LoVo (cell line): Measurements from ENCODE around the gene FYB1.

ENCODE experiments used
- DNase-seq: peaks from one replicate; pipeline ENCODE4 v3.0.0-alpha.2; 2016; ENCODE audit warnings: low spot score

The FYB1 gene

GRCh38 chr5:39160576-39161213 lies 58.7 kb downstream of the FYB1 start:
- no peak for DNase-seq

- DNase-seq: no peak
Measured at GRCh38 chr5:39159811-39160490, 59.4 kb downstream of the FYB1 start.

- DNase-seq: no peak
Measured at GRCh38 chr5:39158786-39159185, 60.6 kb downstream of the FYB1 start.

GRCh38 chr5:39158127-39158593 lies 61.2 kb downstream of the FYB1 start:
- no peak for DNase-seq

GRCh38 chr5:39157701-39158100 lies 61.7 kb downstream of the FYB1 start:
- DNase-seq: no peak

GRCh38 chr5:39156082-39156481 lies 63.3 kb downstream of the FYB1 start:
- DNase-seq: no peak

GRCh38 chr5:39151745-39152144 lies 67.6 kb downstream of the FYB1 start:
- DNase-seq: no peak

GRCh38 chr5:39149966-39150365 lies 69.4 kb downstream of the FYB1 start:
- no peak for DNase-seq

GRCh38 chr5:39148983-39149534 lies 70.3 kb downstream of the FYB1 start:
- DNase-seq: no peak

- no peak for DNase-seq
Measured at GRCh38 chr5:39146831-39147540, 72.4 kb downstream of the FYB1 start.

GRCh38 chr5:39143151-39143860 lies 76.1 kb downstream of the FYB1 start:
- no peak for DNase-seq

GRCh38 chr5:39140558-39141168 lies 78.7 kb downstream of the FYB1 start:
- no peak for DNase-seq

GRCh38 chr5:39138892-39139291 lies 80.5 kb downstream of the FYB1 start:
- no peak for DNase-seq

GRCh38 chr5:39137819-39138451 lies 81.4 kb downstream of the FYB1 start:
- DNase-seq: no peak

GRCh38 chr5:39137391-39137790 lies 82.0 kb downstream of the FYB1 start:
- DNase-seq: no peak

- no peak for DNase-seq
Measured at GRCh38 chr5:39132792-39133191, 86.6 kb downstream of the FYB1 start.

- DNase-seq: no peak
Measured at GRCh38 chr5:39132128-39132447, 87.3 kb downstream of the FYB1 start.

GRCh38 chr5:39131210-39132127 lies 87.9 kb downstream of the FYB1 start:
- DNase-seq: no peak

GRCh38 chr5:39130716-39131115 lies 88.6 kb downstream of the FYB1 start:
- DNase-seq: no peak

GRCh38 chr5:39121922-39122321 lies 97.4 kb downstream of the FYB1 start:
- no peak for DNase-seq
